ENCODE results near the gene PRODH. TPM values are rescaled to one million over a fixed set of nuclear protein-coding genes. Genes with fewer than 3 reads are reported as not detected.
"Not testable (repeated sequence)": the region's sequence is repeated elsewhere in the genome, so short reads cannot be mapped to it uniquely, and the experiment has no call there.

PRODH gene
- total RNA-seq, 2 donors from 2014 or later, result 2.3 to 5.6 TPM

DNA sequence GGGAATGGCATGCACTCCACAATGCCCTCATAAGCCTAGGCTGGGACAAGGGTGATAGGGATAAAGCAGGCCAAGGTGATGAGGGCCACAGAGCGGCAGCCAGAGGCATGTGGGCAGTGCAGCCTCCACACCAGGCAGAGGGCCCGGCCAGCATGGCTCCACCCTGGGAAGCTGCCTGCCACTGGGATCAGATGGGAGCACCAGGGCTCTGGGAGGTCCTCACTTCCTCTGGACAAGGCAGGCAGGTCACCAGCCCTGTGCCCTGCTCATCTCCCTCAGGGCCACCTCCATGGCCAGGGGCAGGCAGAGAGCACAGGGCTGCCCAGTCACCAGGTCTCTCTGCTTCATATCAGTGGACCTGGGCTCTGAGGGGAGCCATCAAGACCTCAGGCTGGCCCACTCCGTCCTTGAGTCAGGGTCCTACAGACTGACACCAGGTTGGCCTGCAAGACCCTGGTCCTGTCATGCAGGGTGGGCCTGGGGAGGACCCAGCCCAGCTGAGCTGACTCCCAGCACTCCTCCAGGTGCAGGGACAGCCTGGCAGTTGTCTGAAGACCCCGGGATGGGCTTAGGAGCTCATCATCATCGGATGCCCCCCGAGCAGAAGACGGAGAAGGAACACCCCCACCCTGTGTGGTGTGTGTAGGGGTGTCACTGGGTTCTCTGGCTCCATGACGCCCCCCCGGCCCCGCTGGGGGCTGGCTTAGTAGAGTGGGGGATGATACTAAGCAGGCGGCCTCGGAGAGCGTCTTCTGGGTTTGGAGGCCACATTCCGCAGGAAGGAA is 33.3 kb upstream of the PRODH start:
- ATAC-seq; DNase-seq; intact Hi-C loops (cut with DNase I): not testable (repeated sequence)

DNA sequence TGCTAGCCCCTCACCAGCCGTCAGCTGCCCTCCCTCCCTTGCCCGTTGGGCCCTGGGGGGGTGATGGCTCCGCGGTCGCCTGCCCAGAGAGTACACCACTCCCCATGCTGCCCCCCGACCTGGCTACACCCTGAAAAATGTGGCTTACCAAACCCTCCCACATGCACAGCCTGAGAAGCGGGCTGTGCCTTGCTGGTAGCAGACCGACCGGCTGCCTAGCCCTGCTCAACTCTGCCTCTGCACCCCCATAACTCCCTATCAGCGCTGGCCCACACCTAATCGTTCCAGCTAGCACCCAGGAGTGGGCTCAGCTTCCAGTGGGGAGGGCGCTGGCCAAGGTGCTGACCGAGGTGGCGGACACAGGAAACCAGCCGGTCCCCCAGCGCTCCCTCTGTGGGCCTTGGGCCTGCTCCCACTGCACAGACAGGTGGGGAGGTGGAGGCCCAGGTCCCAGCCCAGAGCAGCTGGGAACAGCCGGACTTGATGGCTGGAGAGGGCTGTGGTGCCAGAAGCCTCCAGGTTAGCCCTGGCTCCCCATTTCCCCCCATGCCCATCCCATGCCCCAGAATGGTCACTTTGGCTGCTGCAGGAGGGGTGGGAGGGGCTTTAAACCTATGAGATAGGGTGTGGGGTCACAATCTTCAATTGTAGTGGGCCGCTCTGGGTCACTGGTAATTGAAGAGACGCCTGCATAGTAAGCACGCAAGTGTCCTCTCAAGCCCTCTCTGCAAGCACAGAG is 32.1 kb upstream of the PRODH start:
- peak in 1 of 2 donors; percentile 27 for ATAC-seq
- DNase-seq, result peak; percentile 47
- intact Hi-C loops (cut with DNase I), result no loop called here

DNA sequence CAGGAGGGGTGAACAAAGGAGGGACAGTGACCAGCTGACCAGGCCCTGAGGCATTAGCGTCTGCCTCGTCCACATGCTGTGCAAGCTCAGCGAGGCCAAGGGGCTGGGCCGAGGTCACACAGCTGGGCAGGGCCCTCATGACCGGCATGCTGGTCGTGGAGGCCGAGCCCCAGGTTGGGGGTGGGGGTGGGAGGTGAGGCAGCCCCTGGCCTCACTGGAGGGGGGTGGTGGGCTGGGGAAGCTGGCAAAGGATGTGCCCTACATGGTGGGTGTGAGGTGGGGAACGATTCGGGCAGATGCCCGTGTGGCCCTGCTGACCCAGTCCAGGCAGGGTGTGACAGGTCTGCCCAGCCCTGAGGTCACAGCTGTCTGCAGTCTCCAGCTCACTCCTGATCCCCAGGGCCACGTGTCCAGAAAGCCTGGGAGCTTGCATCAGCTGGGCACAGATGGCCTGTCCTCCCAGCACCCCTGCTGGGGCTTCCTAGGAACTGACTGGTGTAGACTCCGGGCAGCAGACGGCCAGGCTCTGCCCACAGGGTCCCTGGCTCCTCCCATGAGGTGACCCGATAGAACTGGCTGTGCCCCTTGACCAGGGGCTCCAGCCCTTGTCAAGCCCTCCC is 31.4 kb upstream of the PRODH start:
- DNase-seq; intact Hi-C loops (cut with DNase I): not testable (repeated sequence)
- peak; percentile 25 to 39 for ATAC-seq

DNA sequence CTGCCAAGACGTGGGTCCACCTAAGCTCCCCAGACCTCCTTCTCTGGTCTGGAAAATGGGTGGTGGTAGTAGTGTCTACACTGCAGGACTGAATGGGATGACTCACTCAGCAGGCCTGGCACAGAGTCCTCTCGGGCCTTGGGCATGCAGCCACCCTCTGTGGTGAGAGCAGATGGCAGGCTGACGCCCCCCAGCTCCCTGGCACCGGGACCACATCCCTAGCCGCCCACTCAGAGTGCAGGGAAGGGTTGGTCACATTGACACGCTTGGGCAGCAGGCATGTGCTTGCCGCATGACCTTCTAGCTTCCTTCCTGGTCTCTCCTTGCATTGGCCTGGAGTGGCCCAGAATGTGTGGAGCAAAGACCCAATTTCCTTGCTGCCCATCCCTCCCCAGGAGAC is 30.7 kb upstream of the PRODH start:
- ATAC-seq, result no peak
- intact Hi-C loops (cut with DNase I), result no loop called here
- no peak for DNase-seq

DNA sequence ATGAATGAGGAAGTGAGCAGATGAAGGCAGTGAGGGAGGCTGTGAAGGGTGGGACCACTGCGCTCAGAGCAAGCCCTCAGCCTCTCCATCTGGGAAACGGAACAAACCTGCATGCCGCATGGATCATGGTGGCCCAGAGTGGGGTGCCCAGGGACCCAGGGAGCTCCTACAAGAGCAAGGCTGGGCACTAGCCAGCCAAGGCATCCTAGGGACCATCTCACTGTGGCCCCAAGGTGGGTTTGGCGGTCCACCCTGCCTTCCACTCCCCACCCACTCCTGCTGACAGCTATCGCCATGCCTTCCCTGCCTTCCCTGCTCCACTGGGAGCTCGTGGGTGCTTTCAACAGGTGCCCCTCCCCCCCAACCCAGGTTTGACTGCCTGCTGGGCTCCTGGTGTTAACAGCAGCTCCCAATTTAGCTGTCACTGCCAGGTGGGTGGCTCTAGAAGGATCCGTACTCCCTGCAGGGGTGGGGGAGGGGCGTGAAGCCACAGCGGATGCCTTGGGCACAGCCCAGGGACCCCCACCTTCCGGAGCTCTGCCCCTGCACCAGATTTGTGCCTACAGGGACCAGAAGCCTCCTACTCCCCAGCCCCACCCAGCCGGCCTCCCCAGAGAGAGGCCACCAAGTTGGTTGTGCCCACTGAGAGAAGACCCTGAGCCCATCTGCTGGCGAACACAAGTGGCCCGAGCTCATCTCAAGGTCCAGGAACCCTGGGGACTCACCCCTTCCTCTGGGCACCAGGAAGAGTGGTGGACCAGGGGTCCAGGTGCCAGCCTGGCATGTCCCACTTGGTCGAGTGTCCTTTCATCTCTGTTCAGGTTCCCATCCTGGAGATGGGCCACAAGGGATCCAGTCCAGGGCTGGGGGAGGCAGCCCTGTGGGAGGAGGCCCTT is 29.7 kb upstream of the PRODH start:
- DNase-seq (no peak), ATAC-seq (no peak)
- intact Hi-C loops (cut with DNase I), result no loop called here

DNA sequence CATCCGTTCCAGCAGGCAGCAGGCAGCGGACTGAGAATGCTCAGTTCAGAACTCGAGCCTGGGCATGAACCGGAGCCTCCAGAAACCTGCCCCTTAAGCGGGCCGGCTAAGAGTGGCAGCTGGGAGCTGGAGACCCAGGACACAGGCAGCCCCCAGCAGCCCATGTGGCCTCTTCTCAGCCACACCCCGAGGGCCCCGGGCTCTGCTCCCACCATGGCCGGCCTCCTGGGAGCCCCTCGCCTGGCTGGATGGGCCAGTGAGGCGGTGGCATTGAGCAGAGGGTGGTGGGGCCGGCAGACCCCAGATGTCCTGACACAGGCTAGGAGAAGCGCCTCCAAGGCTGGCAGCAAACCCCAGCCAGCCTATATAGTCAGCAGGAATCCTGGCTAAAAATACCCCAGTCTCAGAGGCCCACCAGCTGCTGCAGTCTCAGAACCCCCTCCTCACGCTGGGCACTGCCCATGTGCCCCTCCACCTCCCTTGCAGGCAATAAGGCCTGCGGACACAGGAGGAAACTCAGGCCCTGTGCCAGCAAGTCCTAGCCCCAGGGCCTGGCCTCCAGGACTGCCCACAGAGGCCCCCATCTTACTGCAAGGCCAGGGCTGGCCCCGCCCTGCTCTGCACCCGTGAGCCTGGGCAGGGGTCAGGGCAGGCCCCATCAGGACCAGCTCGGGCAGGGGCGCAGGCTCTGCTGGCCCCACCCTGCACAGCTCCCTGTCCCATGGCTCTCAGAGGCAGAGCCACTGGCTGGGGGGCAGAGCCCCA is 28.6 kb upstream of the PRODH start:
- intact Hi-C loops (cut with DNase I); DNase-seq; ATAC-seq: not testable (repeated sequence)

DNA sequence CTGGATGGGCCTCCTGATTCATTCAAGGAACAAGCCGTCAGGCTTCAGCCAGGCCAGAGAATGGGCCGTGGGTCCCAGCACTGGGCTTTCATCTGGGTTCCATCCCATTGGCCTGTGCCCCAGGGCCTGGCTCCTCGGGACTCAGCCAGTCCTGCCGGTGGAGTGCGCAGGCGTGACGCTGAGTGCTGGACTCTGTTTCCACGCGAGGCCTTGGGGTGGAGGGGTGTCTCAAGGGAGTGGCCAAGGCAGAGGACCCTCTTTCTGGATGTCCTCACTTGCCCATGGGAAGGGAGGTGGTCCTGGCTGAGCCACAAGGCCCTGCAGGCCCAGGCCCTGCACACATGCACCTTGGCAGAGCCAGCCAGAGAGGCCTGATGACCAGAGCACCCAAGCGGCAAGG is 28.0 kb upstream of the PRODH start:
- DNase-seq; ATAC-seq; intact Hi-C loops (cut with DNase I): not testable (repeated sequence)

DNA sequence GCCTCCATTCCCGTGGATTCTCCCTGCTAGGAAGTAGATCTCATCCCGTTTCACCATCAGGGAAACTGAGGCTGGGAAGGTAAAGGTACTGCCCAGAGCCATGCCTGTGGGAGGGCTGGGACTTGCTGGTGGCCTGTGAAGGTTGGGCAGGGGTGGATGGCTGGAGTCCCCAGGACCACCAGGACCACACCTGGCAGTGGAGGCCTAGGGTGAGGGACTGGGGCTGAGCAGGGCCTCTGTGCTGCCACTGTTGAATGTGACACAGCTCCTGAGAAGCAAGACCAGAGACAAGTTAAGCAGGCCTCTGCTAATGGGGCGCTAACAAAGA is 26.2 kb upstream of the PRODH start:
- intact Hi-C loops (cut with DNase I), result no loop called here

DNA sequence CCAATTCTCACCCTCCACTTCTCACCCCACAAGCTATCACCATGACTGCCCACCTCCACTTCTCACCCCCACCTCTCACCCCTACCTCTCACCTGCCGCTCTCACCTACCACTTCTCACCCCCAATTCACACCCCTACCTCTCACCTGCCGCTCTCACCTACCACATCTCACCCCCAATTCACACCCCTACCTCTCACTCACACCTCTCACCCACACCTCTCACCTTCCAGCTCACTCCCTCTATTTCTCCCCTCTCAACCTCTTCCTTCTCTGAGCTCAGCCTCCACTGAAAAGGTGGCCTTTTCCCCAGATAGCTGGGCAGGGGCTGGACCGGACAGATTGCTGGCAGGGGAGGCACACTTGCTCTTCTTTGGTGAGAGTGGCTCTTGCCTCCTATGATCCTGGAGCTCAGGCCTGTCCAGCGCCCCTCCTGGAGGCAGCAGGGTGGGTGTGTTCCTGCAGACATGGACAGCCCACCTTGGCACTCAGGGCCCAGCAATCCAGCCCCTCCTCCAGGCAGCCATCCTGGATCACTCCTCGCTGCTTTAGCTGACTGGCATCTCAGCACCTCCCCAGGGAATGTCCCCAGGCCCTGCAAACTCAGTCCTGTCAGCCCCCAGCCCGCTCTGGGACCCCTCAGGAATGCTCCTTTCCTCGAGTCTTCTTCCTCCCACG is 25.7 kb upstream of the PRODH start:
- ATAC-seq; DNase-seq; intact Hi-C loops (cut with DNase I): not testable (repeated sequence)

More for the DNA sequence above, 26.2 kb upstream of the PRODH start:
- no peak for ATAC-seq
- no peak for DNase-seq

DNA sequence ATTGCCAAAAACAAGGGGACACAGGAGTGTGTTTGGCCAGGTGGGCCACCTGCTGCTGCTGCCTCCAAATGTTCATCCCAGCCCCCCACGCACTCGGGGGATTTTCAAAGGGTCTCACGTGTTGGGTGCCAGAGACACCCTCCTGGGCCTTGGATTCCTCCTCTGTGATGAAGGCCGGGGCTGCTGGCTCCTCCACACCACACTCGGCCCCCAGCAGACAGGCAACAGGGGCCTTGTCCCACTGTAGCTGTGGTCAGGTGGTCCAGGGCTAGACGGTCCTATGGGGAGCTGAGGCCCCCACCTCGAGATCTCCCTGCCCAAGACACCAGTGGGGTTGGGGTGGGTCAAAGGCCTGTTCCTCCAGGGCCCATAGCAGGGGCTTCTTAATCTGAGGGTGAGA is 25.1 kb upstream of the PRODH start:
- ATAC-seq; DNase-seq; intact Hi-C loops (cut with DNase I): not testable (repeated sequence)

DNA sequence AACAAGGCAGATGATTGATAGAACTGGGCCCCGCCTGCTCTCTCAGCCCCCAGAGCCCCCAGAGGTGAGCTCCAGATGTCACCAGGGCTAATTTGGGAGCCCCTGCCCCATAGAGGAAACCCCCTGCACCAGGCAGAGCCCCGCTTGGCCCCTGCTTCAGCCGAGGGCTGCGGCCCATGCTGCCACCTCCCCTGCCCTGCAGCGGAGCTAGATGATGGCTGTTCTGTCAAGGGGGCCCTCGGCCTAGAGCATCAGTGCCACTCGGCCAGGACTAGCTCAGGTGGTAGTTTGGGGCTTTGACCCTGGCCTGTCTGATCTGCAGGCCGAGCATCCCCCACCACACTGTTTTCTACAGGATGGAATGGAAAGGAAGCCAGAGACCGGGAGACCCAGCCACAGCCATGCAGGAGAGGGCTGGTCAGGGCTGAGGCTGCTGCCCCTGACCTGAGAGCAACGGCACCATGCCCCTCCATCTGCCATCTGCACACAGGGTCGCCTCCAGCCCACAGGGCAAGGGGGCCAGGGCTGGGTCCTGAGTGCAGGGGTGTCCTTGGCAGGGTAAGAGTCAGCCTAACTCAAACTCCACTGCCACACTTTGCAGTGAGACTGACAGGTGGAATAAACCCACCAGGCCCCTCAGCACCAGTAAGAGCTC is 24.2 kb upstream of the PRODH start:
- intact Hi-C loops (cut with DNase I), result not testable (repeated sequence)

DNA sequence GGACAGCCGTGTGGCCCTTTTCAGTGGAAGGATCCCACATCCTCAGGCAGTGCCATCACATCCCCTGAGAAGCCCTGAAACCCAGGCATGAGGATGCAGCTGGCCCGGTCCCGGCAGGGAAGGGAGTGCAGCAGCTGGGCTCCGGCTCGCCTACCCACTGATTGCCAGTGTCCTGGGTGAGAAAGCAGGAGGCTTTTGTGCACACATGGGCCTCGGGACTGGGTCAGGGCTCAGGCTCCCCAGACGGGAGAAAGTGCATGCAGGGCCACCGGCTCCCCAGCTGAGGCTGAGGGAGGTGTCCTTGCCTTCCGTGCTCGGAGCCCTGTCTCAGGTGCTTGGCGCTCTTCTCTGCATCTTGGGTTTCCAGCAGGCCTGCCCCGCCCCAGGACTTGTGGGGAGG is 23.6 kb upstream of the PRODH start:
- peak; percentile 9 for DNase-seq
- ATAC-seq; intact Hi-C loops (cut with DNase I): not testable (repeated sequence)

More for the DNA sequence above, 24.2 kb upstream of the PRODH start:
- DNase-seq, result peak; percentile 7
- not testable (repeated sequence) for ATAC-seq

DNA sequence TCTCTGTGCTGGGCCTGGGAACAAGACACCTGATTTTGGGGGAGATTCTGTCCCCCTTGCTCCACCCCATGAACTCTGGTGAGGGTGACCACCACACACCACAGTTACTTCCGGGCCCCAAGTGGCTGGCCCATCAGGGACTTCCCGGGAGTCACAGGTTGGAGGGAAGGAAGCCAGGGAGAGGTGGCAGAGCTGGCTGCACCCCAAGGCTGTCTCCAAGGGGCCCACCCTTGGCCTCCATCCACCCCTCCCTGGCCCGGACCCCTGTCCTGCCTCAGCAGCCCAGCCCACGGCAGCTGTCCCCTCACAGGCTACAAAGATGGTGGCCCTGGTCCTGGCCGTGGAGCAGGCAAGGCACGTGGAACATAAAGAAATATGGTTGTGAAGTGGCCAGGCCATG is 23.2 kb upstream of the PRODH start:
- peak; percentile 7 for DNase-seq
- ATAC-seq; intact Hi-C loops (cut with DNase I): not testable (repeated sequence)

DNA sequence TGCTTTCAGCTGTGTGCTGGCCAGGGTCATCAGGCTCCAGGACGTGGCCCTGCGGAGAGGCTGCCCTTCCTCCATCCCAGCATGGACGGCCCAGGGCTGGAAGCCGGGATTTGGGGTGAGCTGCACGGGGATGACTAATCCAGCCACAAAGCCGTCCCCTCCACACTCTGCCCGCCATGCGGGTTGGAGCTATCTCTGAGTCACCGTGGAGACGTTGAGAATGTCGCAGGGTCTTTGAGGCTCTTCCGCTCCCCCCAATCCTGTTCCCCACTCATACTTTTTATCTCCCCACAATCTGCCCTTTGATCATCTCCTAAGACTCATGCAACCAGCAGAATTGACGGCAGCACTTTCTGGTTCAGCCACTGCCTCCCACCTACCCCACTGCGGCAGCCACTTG is 22.6 kb upstream of the PRODH start:
- peak; percentile 12 for DNase-seq
- intact Hi-C loops (cut with DNase I); ATAC-seq: not testable (repeated sequence)

DNA sequence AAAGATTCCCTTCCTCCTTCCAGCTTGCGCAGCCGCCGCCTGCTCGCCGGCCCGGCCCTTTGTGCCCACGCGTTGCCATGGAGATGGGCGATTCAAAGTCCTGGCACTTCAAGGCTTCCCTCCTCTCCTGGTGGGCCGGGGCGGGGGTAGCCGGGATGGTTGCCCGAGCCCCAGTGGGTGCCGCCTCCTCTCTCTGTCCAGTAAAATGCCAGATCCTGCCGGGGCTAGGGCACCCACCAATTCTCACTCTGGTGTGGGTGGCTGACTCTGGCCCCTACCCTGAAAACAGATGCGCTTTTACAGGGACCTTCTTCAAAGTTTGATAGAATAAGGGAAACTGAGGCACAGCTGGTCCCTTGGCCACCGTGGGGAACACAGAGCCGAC is 22.2 kb upstream of the PRODH start:
- intact Hi-C loops (cut with DNase I); DNase-seq: not testable (repeated sequence)

DNA sequence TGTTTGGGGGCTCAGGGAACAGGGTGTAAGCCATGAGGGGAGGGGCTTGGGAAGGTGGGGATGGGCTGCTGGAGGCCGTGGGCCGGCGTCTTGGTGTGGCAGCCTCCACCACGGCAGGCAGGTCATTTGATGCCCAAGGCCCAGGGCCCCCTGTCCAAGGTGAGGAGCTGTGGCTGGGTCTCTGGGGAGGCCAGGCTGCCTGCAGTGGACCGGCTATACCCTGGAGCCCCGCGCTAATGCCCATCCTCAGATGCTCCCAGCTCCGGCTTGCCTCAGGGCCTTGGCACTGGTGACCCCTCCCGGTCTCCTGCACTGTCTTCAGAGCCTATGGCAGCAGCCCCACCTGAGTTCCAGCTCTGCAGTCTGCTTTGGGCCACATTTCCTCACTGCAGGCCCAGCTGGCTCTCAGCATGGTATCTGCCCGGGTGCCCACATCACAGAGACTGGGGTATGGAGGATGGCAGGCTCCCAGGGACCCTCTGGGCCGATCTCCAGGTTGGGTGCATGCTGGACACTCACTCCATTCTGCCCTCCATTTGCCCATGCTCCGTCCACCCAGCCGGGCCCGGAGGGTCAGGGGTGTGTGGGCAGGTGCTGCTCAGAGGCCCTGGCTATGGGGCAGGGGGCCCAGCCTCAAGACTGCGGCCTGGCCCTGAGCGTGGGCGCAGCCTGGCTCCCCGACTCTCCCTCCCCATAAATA is 21.7 kb upstream of the PRODH start:
- intact Hi-C loops (cut with DNase I); DNase-seq; ATAC-seq: not testable (repeated sequence)

More for the DNA sequence above, 22.2 kb upstream of the PRODH start:
- not testable (repeated sequence) for ATAC-seq
